HG02970 (cell line): ENCODE results near the gene PTP4A2.
"Not testable (repeated sequence)": the region's sequence is repeated elsewhere in the genome, so short reads cannot be mapped to it uniquely, and the experiment has no call there.

Experiments
- ATAC-seq: cut with Tn5 transposase; IDR thresholded peaks from one replicate; pipeline ENCODE4 v1.9.1; 2021; ENCODE audit warnings: mild to moderate bottlenecking, moderate library complexity, moderate number of reproducible peaks; ENCODE audit not compliant: unreplicated experiment, low FRiP score

The PTP4A2 gene

GRCh38 chr1:31952825-31953220 lies 14.7 kb upstream of the PTP4A2 start:
- no peak for ATAC-seq

- no peak for ATAC-seq
Measured at GRCh38 chr1:31951276-31951675, 13.1 kb upstream of the PTP4A2 start.

- no peak for ATAC-seq
Measured at GRCh38 chr1:31949862-31950261, 11.7 kb upstream of the PTP4A2 start.

GRCh38 chr1:31945677-31946076 lies 7.5 kb upstream of the PTP4A2 start:
- not testable (repeated sequence) for ATAC-seq

- peak; percentile 71 for ATAC-seq
Measured at GRCh38 chr1:31944205-31945089, 6.3 kb upstream of the PTP4A2 start.

- ATAC-seq, result no peak
Measured at GRCh38 chr1:31943546-31944184, 5.5 kb upstream of the PTP4A2 start.

GRCh38 chr1:31942061-31942460 lies 3.9 kb upstream of the PTP4A2 start:
- not testable (repeated sequence) for ATAC-seq

- ATAC-seq, result no peak
Measured at GRCh38 chr1:31939484-31940329, 1.5 kb upstream of the PTP4A2 start.

GRCh38 chr1:31937300-31938183 lies 626 bp downstream of the PTP4A2 start:
- peak; percentile 27 for ATAC-seq

- ATAC-seq, result no peak
Measured at GRCh38 chr1:31936981-31937299, 1.2 kb downstream of the PTP4A2 start.

GRCh38 chr1:31936278-31936980 lies 1.7 kb downstream of the PTP4A2 start:
- no peak for ATAC-seq

GRCh38 chr1:31934706-31935629 lies 3.2 kb downstream of the PTP4A2 start:
- no peak for ATAC-seq

- no peak for ATAC-seq
Measured at GRCh38 chr1:31932491-31933316, 5.5 kb downstream of the PTP4A2 start.

GRCh38 chr1:31931593-31932225 lies 6.5 kb downstream of the PTP4A2 start:
- ATAC-seq, result no peak

GRCh38 chr1:31930836-31931592 lies 7.2 kb downstream of the PTP4A2 start:
- no peak for ATAC-seq

- ATAC-seq, result no peak
Measured at GRCh38 chr1:31927661-31927980, 10.5 kb downstream of the PTP4A2 start.
